NK-92 (cell line): ENCODE measurements around the gene XXYLT1.
"Not testable (repeated sequence)": the region's sequence is repeated elsewhere in the genome, so short reads cannot be mapped to it uniquely, and the experiment has no call there.

Source experiments
- DNase-seq: peaks from one replicate; lab custom pipeline; 2025; ENCODE audit not compliant: unreplicated experiment; lab: John Stamatoyannopoulos, UW

The XXYLT1 gene

DNA sequence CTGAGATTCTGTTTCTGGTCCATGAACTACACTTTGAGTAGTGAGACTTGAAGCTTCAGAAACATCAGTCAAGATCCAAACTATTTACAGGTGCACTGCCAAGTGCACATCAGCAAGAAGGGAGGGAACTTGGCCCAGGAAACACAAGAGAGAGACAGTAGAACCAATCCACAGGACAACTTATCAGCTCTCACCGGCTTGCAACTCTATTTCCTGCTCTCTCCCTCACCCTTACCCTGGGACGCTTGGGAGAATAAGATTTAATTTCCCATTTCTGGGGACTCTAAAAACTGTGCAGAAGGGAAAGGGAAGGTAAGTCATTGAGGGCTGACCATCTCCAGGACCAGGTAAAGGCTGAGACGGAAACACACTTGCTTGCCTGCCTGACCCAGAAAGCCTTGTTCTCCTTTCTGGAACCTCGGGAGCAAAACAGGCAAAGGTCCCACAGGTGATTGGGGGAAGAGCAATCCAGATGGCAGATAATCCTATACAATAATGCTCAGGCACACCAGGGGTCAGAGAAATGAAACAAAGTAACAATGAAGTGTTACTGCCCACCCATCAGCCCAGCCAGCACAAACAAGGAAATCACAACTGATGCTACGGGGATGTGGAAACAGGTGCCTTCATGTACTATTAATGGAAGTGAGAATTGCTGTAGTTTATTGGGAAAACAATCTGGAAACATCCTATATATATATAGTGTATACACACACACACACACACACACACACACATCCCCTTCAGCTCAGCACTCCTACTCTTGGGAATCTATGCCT is 154.4 kb downstream of the XXYLT1 start:
- DNase-seq = no peak

DNA sequence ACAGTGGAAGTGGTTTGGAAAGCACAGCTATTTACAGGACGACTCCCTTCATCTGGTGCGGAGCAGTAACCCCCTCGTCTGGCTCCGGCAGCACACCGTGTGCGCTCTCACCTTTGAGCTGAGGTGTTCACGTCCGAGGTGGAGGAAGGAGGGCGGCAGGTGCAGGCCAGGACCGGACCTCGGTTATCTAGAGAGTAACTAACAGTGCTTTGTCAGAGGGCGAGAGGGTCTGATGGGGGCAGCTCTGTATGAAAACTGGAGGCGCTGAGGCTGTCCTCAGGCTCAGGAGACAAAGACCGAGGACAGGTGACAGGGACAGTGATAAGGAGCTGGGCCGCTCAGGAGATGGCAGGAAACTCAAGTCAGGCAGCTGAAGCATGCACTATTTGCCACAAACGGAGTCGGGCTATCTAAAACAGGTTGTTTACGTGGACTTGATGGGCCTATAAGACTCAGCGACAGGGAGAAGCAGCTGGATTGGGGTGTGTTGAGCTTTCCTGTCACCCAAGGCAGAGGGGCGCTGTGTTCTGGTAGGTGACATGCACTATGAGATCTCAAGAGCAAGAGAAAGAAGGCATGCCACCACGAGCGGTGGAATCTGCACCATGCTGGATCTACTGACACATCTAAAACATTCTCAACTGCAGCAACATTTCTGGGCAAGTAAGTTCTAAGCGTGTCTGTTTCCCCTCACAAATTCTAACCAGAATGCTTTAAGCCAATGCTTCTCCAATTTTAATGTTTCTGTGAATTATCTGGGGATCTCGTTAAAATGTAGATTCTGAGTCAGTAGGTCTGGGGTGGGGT is 155.2 kb downstream of the XXYLT1 start:
- DNase-seq = no peak

- no peak for DNase-seq
Measured at GRCh38 chr3:195114786-195115599, 156.0 kb downstream of the XXYLT1 start.

- DNase-seq = no peak
Measured at GRCh38 chr3:195113536-195114425, 157.2 kb downstream of the XXYLT1 start.

GRCh38 chr3:195113048-195113447 is 157.9 kb downstream of the XXYLT1 start:
- DNase-seq = no peak

DNA sequence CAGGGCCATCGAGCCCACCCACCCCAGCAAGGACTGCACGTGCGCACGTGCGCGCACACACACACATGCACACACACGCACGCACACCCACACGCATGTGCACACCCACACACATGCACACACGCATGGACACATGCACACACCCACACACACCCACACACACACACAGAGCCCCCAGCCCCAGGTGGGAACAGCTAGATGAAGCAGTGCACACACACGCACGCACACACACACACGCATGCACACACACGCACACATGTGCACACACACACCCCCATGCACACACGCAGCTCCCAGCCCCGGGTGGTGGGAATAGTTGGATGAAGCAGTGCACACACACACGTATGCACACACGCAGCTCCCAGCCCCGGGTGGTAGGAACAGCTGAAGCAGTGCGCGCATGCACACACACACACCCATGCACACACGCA is 158.6 kb downstream of the XXYLT1 start:
- no peak for DNase-seq

DNA sequence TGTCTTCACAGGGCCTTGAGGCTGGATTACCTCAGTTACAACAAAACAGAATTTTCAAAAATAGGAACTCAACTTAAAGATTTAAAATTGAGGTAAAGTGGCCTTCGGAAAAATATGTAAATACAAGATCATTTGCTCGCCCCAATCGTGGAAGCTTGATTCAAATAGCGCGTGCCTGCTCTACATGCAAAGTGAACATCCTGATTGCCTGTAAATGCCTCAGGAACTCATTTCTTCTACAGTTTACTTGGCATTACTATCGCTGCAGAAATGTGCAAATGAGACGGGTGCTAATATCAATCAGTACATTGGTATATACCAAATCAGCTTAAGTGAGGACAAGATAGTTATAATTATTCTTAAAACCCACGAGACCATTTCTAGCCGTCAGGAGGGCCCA is 159.2 kb downstream of the XXYLT1 start:
- no peak for DNase-seq

DNA sequence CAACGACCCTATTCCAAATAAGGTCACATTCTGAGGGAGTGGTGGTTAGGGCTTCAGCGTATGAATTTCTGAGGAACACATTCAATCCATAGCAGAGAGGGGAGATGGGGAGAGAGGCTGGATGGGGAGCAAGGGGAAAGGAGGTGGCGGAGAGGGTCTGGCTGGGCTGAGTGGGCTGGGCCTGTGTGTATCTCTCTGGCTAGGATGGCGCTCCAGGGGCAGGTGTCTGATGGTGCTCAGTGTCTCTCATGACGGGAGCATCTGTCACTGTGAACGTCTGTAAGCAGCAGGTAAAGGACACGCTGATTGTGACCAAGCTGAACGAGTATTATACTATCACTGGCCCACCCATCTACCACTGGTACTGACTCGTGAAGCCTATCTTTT is 159.6 kb downstream of the XXYLT1 start:
- no peak for DNase-seq

DNA sequence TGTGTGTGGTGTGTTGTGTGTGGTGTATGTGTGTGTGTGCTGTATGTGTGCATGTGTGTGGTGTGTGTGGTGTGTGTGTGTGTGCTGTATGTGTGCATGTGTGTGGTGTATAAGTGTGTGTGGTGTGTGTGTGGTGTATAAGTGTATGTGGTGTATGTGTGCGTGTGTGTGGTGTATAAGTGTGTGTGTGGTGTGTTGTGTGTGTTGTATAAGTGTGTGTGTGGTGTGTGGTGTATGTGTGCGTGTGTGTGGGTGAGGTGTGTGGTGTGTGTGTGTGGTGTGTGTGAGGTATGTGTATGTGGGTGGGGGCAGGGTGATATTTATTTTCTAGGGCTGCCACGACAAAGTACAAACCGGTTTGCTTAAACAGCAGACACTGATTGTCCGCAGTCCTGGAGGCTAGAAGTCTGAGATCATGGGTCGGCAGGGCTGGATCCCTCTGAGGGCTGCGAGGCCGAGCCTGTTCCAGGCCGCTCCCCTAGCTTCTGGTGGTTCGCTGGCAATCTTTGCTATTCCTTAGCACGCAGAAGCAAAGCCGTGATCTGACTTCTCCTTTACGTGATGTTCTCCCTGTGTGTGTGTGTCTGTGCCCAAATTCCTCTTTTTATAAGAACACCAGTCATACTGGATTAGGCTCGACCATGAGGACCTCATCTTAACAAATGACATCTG is 160.2 kb downstream of the XXYLT1 start:
- DNase-seq = no peak

GRCh38 chr3:195109098-195109657 is 161.8 kb downstream of the XXYLT1 start:
- no peak for DNase-seq

DNA sequence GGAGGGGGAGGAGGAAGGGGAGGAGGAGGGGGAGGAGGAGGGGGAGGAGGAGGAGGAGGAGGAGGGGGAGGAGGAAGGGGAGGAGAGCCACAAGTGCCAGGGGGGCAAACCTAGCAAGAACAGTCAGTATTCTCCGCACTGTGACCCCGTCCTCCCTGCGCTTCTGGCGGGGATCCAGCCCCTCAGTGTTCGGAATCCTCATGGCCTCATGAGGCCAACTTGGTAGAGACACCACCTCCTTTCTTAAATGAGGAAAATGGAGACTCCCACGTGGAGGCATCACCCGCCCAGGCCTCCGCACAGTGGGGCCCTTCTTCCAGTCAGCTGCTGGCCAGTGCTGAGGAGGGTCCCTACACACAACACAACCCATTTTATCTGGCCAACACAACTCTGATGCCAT is 163.4 kb downstream of the XXYLT1 start:
- no peak for DNase-seq

DNA sequence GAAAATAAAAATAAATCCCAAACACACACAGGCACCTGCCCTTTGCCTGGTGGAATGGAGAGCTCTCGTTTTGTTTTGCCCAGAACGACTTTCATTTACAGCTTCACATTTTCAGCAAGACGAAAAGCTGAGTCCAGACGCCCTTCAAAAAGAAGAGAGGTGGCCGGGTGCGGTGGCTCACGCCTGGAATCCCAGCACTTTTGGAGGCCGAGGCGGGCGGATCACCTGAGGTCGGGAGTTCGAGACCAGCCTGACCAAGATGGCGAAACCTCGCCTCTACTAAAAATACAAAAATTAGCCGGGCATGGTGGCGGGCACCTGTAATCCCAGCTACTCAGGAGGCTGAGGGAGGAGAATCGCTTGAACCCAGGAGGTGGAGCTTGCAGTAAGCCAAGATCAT is 163.9 kb downstream of the XXYLT1 start:
- DNase-seq = not testable (repeated sequence)

GRCh38 chr3:195106418-195106906 is 164.5 kb downstream of the XXYLT1 start:
- no peak for DNase-seq

GRCh38 chr3:195105841-195106417 is 165.0 kb downstream of the XXYLT1 start:
- DNase-seq = no peak

GRCh38 chr3:195105389-195105788 is 165.6 kb downstream of the XXYLT1 start:
- no peak for DNase-seq

- no peak for DNase-seq
Measured at GRCh38 chr3:195104340-195104739, 166.6 kb downstream of the XXYLT1 start.

DNA sequence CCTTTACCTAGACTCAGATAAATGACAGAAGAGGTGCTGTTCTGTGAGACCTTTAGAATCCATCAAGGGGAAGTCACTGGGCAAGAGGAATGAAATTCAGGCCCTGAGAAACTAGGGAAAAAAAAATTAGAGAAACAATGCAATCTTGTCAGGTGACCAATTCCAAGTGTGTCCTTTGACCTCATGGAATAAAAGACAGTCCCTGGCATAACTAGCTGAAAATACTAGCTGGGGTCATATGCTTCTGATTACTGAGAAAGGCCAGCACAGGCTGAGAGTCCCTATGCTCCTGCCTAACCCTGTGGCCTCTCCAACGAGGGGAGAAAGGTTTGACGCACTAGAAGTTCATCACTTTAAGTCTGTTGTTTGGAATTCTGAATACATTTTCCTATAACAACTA is 167.3 kb downstream of the XXYLT1 start:
- no peak for DNase-seq

DNA sequence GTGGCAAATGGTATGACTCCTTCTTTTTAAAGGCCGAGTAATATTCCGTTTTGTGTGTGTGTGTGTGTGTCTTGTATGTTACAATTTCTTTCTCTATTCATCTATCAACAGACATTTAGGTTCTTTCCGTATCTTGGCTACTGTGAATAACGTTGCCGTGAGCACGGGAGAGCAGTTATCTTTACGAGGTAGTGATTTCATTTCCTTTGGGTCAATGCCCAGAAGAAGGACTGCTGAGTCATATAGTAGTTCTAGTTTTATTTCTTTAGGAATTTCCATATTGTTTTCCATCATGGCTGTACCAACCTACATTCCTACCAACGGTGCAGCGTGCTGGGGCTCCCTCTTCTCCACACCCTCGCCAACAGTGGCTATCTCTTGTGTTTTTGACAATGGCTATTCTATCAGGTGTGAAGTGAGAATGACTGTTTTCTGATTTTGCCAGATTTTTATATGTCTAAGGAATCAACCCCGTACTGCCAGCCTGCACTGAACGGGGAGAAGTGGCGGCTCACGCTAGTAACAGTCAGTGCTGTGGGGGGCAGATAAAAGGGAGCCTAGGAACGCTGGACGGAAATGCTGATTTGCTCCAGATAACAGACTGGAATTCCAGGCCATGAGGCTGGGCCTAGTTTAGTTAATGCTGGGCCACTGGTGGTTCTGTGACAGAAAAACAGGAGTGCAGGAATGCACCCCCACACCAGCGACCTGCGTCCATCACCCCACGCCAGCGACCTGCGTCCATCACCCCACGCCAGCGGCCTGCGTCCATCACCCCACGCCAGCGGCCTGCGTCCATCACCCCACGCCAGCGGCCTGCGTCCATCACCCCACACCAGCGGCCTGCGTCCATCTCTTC is 168.1 kb downstream of the XXYLT1 start:
- DNase-seq = no peak
